SHP77 (cell line): Measurements from ENCODE around the gene UBE2E1.
"Not testable (repeated sequence)": the region's sequence is repeated elsewhere in the genome, so short reads cannot be mapped to it uniquely, and the experiment has no call there.

Source experiments
- DNase-seq, 2 experiments: peaks; one replicate each; lab custom pipeline; 2025; lab: John Stamatoyannopoulos, UW

UBE2E1 gene

GRCh38 chr3:23856286-23856685, 50.5 kb downstream of the UBE2E1 start:
- DNase-seq: no peak

DNA sequence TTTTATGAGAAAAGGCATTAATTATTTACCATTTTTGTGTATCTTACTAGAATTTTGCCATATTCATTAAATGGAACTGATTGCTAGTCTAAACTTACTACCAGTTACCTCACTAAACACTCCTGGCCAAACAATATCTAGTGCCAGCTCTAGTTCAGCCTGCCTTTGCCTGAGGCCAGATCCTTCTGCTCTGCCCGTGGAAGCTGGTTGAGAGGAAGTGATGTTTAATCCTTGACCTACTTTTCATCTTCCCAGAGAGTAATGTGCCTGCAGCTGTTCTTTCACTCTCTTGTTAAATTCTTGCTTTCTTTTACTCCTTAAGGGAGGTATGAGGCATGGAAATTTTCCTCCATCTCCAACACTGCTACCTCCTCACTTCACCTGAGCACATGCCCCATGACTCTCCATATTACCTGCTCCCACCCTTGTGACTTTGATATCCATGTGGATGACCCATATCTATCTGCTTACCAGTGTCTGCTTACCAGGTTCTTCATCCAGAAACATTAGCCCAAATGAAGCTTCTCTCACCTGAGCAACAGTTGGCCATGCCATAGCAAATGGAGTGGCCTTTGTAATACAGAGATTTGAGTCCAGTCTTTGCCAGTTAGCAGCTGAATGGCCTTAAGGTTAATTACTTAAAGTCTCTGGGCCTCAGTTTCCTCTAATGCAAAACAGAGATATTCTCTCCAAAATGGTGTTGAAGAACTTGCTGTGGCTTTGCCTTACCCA, 53.4 kb downstream of the UBE2E1 start:
- no peak for DNase-seq

DNA sequence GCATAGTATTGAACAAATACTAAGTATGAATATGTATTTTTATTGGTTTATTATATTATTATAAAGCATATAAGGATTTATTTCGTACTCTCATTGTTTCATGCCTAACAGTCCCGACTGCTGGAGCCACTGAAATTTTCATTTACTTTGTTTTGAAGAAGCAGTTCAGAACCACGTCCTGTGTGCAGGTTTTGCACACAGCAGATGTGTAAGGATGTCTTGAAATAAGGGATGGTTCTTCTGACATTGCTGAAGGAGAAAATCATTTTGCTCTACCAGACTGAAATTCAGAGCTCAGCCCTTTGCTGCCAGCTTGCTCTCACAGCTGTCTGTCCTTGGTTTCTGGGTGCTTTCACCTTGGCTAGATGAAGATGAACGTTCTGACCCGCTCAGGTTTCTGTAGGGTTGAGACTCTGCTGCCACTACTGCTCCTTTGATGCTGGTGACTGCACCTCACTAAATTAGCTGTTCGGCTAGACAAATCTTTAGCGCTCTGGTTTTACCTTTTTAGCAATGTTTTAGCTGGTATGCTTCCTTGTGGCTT, 54.2 kb downstream of the UBE2E1 start:
- DNase-seq: no peak

- DNase-seq: no peak
These were observed 55.9 kb downstream of the UBE2E1 start for GRCh38 chr3:23861689-23862088.

GRCh38 chr3:23863060-23863459, 57.3 kb downstream of the UBE2E1 start:
- no peak for DNase-seq

GRCh38 chr3:23864931-23865330, 59.2 kb downstream of the UBE2E1 start:
- no peak for DNase-seq

- DNase-seq: no peak
These were observed 60.0 kb downstream of the UBE2E1 start for GRCh38 chr3:23865595-23866396.

GRCh38 chr3:23867400-23867799, 61.6 kb downstream of the UBE2E1 start:
- DNase-seq: no peak

DNA sequence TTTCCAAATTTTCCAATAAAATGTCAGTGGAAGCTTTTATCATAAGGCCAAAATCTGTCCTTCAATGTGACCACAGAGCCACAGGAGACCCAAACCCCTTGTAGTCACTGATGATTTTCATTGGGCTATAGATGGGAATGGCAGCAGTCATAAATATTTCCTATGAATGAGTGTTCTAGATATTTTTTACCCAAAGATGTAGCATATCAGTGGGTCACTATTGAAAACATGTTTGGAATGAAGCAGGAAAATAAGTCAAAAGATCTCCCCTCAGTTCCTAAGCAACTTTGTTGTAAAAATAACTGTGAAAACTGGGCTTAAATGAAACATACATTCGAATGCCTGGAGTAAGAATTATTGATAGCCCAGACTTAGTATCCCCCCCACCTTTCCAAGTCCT, 62.1 kb downstream of the UBE2E1 start:
- DNase-seq: no peak

DNA sequence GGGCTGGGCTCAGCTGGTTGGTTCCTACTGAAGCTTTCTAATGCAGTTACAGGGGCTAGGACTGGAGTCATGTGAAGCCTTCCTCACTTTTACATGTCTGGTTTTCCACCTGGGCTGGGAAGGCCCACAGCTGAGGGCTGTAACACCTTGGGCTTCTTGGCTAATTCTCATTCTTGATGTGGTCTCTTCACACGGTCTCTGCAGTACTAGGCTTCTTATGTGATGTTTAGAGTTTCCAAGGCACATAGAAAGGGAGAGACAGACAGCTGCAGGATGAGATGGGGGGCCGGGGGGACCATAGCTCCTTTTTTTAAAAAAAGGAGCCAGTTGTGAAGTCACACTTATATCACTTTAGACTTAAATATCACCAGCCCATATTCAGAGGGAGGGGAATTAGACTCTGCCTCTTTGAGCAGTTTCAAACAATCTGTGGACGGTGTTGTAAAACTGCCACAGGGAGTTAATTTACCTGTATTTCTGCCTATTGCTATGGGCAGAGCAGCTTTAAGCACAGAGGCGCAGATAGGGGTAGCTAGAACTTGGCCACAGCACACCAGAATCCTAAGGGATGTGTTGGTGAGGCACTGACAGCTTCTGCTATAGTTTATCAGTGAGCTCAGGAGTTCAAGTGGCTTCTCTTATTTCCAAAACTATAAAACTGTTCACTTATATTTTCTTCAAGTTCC, 64.4 kb downstream of the UBE2E1 start:
- DNase-seq: no peak

GRCh38 chr3:23870663-23871043, 64.9 kb downstream of the UBE2E1 start:
- DNase-seq: not testable (repeated sequence)

DNA sequence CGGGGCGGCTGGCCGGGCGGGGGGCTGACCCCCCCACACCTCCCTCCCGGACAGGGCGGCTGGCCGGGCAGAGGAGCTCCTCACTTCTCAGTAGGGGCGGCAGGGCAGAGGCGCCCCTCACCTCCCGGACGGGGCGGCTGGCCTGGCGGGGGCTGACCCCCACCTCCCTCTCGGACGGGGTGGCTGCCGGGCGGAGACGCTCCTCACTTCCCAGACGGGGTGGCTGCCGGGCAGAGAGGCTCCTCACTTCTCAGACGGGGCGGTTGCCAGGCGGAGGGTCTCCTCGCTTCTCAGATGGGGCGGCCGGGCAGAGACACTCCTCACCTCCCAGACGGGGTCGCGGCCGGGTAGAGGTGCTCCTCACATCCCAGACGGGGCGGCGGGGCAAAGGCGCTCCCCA, 65.6 kb downstream of the UBE2E1 start:
- DNase-seq: not testable (repeated sequence)

DNA sequence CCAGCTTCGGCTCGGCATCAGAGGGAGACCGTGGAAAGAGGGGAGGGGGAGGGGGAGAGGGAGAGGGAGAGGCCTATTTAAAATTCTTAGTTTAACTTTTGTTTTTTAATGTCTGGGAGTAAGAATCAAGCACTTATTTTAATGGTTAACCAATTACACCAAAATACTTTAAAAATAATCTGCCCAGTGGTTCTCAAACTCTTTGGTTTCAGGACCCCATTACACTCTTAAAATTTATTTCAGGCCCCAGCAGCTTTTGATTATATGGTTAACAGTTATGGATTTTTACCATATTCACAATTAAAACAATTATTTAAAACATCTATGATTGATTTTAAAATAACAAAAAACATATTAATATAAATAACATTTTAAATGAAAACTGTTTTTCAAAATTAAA, 66.6 kb downstream of the UBE2E1 start:
- no peak for DNase-seq

DNA sequence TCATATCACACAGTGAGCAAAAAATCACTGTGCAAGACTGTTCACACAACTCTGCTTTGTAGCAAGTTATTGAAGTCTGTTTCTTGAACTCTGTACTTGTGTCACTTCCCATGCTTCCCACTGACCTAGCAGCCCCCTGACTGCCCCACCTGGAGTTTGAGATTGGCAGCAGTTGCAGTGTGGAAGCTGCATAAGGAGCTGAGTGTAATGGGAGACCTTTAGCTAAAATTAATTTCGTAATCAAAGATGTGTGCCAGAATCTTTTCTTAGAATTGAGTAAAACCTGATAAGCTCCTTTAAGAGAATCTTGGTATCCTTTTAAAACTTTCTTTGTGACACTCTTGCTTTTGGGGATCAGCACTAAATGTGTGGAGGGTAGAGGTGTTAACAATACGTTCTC, 68.2 kb downstream of the UBE2E1 start:
- DNase-seq: no peak

DNA sequence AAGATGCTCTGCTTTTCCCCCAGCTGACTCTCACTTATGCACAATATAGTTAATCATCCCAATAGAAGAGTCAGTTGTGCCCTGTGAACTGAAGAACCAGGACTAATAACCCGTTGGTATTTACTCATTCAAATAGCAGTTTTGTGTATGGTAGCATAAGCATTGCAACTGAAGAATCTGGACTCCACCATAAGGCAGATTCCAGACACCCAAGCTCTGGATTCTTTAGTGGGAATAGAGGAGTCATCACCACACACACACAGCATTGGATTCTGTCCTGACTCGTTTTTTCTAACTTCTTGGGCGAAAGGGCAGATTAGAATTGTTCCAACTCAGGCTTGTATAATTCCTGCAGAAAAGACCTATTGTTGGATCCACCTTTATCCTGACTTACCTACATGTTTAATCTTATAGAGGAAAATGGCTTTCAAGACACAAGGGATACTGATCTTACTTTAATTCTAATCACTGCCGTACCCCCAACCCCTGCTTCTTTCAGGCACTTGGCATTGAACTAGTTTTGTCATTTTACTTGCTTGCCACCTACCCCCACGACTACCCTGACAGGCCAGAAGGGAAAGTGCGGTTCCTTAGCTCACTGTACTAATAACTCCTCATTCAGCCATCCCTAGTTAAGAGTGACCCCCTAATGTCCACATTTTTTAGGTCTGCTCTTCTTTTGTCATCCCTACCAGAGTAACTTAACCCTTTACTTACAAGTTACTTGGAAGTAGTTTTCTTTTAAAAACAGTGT, 68.8 kb downstream of the UBE2E1 start:
- no peak for DNase-seq

DNA sequence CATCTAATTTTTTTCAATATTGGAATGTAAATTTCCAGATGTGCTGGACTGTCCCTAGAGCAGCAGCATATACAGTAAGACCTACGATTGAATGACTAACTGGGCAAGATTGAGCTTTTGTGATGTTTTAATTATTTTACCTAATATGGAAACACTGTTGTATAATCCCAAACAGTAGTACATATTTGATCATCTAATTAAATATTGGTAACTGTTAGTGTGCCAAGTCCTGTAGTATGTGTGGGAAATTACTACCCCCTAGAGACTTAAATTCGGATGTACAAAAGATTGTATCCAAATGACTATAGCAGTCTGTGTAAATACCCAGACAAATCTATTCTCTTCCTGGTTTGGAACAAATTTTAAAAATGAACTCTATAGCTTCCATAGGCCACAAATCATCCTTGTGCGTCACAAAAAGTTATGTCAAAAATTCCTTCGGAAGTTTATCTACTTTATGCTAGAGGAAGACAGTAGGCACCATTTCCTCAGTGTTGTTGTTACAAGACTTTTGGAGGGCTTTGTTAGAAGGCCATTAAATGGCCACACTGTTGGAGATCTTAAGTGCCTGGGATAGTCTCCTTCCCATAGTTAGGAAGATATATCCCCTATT, 69.5 kb downstream of the UBE2E1 start:
- no peak for DNase-seq

DNA sequence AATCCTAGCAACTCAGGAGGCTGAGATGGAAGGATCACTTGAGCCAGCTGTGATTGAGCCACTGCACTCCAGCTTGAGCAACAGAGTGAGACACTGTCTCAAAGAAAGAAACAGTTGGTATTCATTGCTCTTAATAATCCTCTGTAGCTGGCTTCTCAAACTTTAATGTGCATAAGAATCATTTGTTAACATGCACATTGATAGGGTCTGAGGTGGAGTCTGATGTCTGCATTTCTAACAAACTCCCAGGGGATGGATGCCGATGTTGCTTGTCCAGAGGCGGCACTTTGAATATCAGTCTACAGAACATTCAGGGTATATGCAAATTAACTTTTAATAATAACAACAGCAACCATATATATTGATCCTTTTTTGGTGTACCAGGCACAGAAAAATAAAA, 71.2 kb downstream of the UBE2E1 start:
- no peak for DNase-seq

DNA sequence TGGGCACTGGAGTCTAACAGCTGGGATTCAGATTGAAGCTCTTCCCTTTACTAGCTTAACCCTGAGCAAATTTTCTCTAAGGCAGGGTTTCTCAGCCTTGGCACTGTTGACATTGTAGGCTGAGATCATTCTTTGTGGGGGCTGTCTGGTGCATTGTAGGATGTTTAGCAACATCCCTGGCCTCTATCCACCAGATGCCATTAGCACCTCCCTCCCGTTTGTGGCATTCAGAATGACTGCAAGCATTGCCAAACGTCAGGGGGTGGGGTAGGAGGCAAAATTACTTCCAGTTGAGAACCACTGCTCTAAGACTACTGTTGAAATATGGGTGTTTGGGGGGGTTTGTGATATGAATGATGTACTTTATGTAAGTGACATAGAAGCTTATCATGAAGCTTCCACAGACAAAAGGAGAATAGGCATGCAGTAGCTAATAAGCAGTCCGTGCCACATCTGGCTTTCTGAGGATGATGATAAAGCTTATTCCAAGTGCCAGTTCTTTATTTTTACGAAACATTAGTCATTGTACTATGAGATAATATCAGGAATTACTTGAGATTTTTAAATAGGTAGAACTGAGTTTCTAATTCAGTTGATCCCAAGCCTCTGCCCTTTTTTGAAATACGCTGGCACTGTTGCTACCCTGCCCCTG, 71.7 kb downstream of the UBE2E1 start:
- DNase-seq: no peak

- DNase-seq: no peak
These were observed 73.7 kb downstream of the UBE2E1 start for GRCh38 chr3:23879485-23879884.

DNA sequence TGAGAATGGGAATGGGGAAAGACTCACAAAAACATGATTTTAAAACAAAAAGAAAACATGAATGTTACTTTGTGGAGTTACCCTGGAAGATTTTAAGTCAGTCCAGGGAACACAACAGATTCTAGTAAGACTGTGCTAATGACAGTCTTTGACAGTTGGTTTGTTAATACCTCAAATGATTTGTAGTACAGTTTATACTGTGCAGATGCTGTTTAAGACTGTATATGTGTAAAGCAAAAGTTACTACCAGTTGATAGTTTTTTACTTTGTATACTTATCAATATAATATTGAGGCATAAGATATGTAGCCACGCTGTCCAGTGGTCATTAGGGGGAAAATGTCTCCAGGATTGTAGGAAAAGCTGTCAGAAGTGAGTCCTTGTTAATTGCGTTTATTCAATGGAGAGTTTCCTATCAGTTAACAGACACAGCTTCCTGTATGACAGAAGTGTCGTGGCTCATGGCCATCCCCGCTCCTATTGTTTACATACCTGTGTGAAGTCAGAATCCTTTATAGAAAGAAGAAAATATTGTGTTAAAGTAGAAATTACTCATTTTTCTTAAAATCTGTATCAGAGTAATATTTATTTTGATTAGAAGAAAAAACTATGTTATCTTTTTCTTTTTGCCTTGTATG, 75.1 kb downstream of the UBE2E1 start:
- no peak for DNase-seq
